ENCODE data around the gene CATSPERE.
"Not testable (repeated sequence)": the region's sequence is repeated elsewhere in the genome, so short reads cannot be mapped to it uniquely, and the experiment has no call there.

The CATSPERE gene

DNA sequence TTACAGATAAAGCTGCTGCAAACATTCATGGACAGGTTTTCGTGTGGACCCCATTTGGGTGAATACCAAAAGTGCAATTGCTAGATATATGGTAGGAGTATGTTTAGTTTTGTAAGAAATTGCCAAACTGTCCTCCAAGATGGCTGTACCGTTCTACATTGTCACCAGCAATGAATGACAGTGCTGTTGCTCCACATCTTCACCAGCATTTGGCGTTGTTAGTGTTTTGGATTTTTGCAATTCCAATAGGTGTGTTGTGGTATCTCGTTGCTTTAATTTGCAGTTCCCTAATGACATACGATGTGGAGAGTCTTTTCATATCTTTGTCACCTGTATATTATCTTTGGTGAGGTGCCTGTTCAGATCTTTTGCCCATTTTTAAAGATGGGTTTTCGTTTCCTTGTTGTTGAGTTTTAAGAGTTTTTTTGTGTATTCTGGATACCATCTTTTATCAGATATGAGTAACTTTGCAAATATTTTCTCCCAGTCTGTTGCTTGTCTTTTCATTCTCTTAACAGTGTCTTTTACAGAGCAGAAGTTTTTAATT, 12.1 kb downstream of the CATSPERE start:
- Histone ChIP-seq H3K4me3 (ENCODE audit: low read depth in 1 of 2, low read length in 2 of 2) (no peak overlapping the region), H3K27ac (ENCODE audit: low read length) (no peak overlapping the region), H2AFZ (ENCODE audit: low read depth, low read length) (no peak overlapping the region), H3K9me3 (ENCODE audit: insufficient read depth, low read length, severe bottlenecking) (no peaks in the 10 kb centered on the region), H3K9ac (ENCODE audit: low read depth, low read length) (no peak overlapping the region), H3K79me2 (ENCODE audit: insufficient read depth, low read length) (no peaks in the 10 kb centered on the region), H4K20me1 (ENCODE audit: insufficient read depth, low read length) (no peaks in the 10 kb centered on the region), H3K27me3 (ENCODE audit: insufficient read depth, low read length, poor library complexity) (no peaks in the 10 kb centered on the region), H3K4me1 (ENCODE audit: insufficient read depth, low read length) (no peaks in the 10 kb centered on the region), H3K4me2 (ENCODE audit: insufficient read depth, low read length) (no peak overlapping the region), H3K36me3 (ENCODE audit: insufficient read depth, low read length) (no peaks in the 10 kb centered on the region)
- TF ChIP-seq, protein P1, sequence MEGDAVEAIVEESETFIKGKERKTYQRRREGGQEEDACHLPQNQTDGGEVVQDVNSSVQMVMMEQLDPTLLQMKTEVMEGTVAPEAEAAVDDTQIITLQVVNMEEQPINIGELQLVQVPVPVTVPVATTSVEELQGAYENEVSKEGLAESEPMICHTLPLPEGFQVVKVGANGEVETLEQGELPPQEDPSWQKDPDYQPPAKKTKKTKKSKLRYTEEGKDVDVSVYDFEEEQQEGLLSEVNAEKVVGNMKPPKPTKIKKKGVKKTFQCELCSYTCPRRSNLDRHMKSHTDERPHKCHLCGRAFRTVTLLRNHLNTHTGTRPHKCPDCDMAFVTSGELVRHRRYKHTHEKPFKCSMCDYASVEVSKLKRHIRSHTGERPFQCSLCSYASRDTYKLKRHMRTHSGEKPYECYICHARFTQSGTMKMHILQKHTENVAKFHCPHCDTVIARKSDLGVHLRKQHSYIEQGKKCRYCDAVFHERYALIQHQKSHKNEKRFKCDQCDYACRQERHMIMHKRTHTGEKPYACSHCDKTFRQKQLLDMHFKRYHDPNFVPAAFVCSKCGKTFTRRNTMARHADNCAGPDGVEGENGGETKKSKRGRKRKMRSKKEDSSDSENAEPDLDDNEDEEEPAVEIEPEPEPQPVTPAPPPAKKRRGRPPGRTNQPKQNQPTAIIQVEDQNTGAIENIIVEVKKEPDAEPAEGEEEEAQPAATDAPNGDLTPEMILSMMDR (IDR thresholded peaks at IDR 0.05; ENCODE audit: borderline replicate concordance, extremely low read depth, low read length, poor library complexity, severe bottlenecking): no peak
- TF ChIP-seq EZH2 (IDR thresholded peaks at IDR 0.05; ENCODE audit: borderline replicate concordance, low read depth, low read length, severe bottlenecking): no peak
- no peak for ATAC-seq (ENCODE audit: insufficient read depth, low read depth)
- DNase-seq: no peak

DNA sequence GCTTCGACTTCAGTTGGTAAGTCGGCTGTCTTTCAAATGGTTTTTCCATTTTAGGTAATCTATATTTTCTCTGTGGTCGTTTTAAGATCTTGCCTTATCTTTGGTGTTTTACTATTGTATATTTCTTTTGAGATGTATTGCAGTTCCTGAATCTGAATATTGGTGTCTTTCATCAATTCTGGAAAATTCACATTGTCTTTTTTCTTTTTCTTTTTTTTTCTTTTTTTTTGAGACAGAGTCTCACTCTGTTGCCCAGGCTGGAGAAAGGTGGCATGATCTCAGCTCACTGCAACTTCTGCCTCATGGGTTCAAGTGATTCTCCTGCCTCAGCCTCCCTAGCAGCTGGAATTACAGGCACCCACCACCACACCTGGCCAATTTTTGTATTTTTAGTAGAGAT, 23.9 kb downstream of the CATSPERE start:
- not testable (repeated sequence) for H3K79me2 ChIP-seq (ENCODE audit: insufficient read depth, low read length); H3K9ac ChIP-seq (ENCODE audit: low read depth, low read length); H3K27me3 ChIP-seq (ENCODE audit: insufficient read depth, low read length, poor library complexity); H3K27ac ChIP-seq (ENCODE audit: low read length); H2AFZ ChIP-seq (ENCODE audit: low read depth, low read length); H3K36me3 ChIP-seq (ENCODE audit: insufficient read depth, low read length); H4K20me1 ChIP-seq (ENCODE audit: insufficient read depth, low read length); DNase-seq; H3K4me1 ChIP-seq (ENCODE audit: insufficient read depth, low read length); H3K9me3 ChIP-seq (ENCODE audit: insufficient read depth, low read length, severe bottlenecking); H3K4me3 ChIP-seq (ENCODE audit: low read depth in 1 of 2, low read length in 2 of 2); ATAC-seq (ENCODE audit: insufficient read depth, low read depth); H3K4me2 ChIP-seq (ENCODE audit: insufficient read depth, low read length)

DNA sequence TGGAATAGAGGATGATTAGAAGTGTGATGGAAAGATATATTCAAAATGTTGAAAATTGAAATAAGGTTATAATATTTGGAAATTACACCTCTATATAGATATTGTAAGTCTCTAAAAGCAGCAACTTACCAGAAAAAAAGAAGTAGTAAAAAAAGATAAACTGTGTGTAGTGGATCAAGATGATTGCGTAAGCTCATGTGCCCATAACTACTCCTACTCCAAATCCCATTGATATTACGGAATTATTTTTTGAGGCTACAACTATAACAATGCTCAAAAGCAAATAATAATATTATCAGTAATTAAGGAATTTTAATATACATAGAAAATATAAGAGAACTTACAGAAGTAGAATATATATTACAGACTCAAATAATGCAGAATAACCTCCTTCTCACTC, 33.6 kb downstream of the CATSPERE start:
- Histone ChIP-seq H3K9me3 (ENCODE audit: insufficient read depth, low read length, severe bottlenecking) (no peaks in the 10 kb centered on the region), H3K4me1 (ENCODE audit: insufficient read depth, low read length) (no peaks in the 10 kb centered on the region)

DNA sequence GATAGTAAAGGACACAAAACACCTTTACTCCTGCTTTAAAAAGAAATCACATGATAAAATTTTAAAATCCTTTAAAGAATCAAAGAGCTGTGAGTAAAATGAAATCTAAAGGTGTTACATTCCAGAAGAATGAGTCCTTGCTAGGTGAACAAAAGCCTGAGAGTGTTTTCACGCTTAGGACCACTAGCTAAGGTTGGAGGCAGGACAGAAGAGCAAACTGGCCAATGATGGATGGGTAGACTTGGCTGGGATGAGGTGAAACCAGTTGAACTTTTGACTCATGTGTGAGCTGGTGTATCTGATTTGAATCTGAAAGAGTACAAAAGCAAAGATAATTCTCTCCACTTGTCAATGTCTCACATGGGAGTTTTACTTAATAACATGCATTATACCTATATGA, 35.1 kb downstream of the CATSPERE start:
- Histone ChIP-seq H3K9ac (ENCODE audit: low read depth, low read length) (no peak overlapping the region), H3K4me1 (ENCODE audit: insufficient read depth, low read length) (no peaks in the 10 kb centered on the region), H3K4me3 (ENCODE audit: low read depth in 1 of 2, low read length in 2 of 2) (no peak overlapping the region), H3K4me2 (ENCODE audit: insufficient read depth, low read length) (no peak overlapping the region), H3K36me3 (ENCODE audit: insufficient read depth, low read length) (no peaks in the 10 kb centered on the region), H3K27me3 (ENCODE audit: insufficient read depth, low read length, poor library complexity) (no peaks in the 10 kb centered on the region), H2AFZ (ENCODE audit: low read depth, low read length) (no peak overlapping the region), H3K79me2 (ENCODE audit: insufficient read depth, low read length) (no peaks in the 10 kb centered on the region), H4K20me1 (ENCODE audit: insufficient read depth, low read length) (no peaks in the 10 kb centered on the region), H3K27ac (ENCODE audit: low read length) (no peak overlapping the region), H3K9me3 (ENCODE audit: insufficient read depth, low read length, severe bottlenecking) (no peaks in the 10 kb centered on the region)
- ATAC-seq (ENCODE audit: insufficient read depth, low read depth) (no peak), DNase-seq (no peak)
- TF ChIP-seq, protein P1 (IDR thresholded peaks at IDR 0.05; ENCODE audit: borderline replicate concordance, extremely low read depth, low read length, poor library complexity, severe bottlenecking): no peak
- TF ChIP-seq EZH2 (IDR thresholded peaks at IDR 0.05; ENCODE audit: borderline replicate concordance, low read depth, low read length, severe bottlenecking): no peak

More for the DNA sequence above, 33.6 kb downstream of the CATSPERE start:
- DNase-seq (no peak), ATAC-seq (ENCODE audit: insufficient read depth, low read depth) (no peak)
- no peaks in the 10 kb centered on the region for H4K20me1 ChIP-seq (ENCODE audit: insufficient read depth, low read length)
- TF ChIP-seq EZH2 (IDR thresholded peaks at IDR 0.05; ENCODE audit: borderline replicate concordance, low read depth, low read length, severe bottlenecking): no peak
- TF ChIP-seq, protein P1 (IDR thresholded peaks at IDR 0.05; ENCODE audit: borderline replicate concordance, extremely low read depth, low read length, poor library complexity, severe bottlenecking): no peak
- no peaks in the 10 kb centered on the region for H3K36me3 ChIP-seq (ENCODE audit: insufficient read depth, low read length)
- no peak overlapping the region for H3K27ac ChIP-seq (ENCODE audit: low read length)
- H2AFZ ChIP-seq (ENCODE audit: low read depth, low read length): no peak overlapping the region
- H3K9ac ChIP-seq (ENCODE audit: low read depth, low read length): no peak overlapping the region
- no peak overlapping the region for H3K4me2 ChIP-seq (ENCODE audit: insufficient read depth, low read length)
- no peaks in the 10 kb centered on the region for H3K27me3 ChIP-seq (ENCODE audit: insufficient read depth, low read length, poor library complexity)
- H3K4me3 ChIP-seq (ENCODE audit: low read depth in 1 of 2, low read length in 2 of 2): no peak overlapping the region
- no peaks in the 10 kb centered on the region for H3K79me2 ChIP-seq (ENCODE audit: insufficient read depth, low read length)

All from DND-41 (cell line).